UCSD-AML1 (cell line): ENCODE data around the gene C6orf89.
"Not testable (repeated sequence)": the region's sequence is repeated elsewhere in the genome, so short reads cannot be mapped to it uniquely, and the experiment has no call there.

ENCODE experiments used
- DNase-seq: peaks from one replicate; lab custom pipeline; 2025; ENCODE audit not compliant: unreplicated experiment; lab: John Stamatoyannopoulos, UW

C6orf89 gene

GRCh38 chr6:36945301-36945700, 59.5 kb downstream of the C6orf89 start:
- no peak for DNase-seq

- no peak for DNase-seq
Measured at GRCh38 chr6:36946526-36946925, 60.8 kb downstream of the C6orf89 start.

GRCh38 chr6:36947570-36948351, 62.0 kb downstream of the C6orf89 start:
- no peak for DNase-seq

- DNase-seq: not testable (repeated sequence)
Measured at GRCh38 chr6:36949076-36949475, 63.3 kb downstream of the C6orf89 start.

GRCh38 chr6:36949636-36950035, 63.9 kb downstream of the C6orf89 start:
- no peak for DNase-seq

- DNase-seq: no peak
Measured at GRCh38 chr6:36953931-36954261, 68.1 kb downstream of the C6orf89 start.

GRCh38 chr6:36954262-36954931, 68.6 kb downstream of the C6orf89 start, which contains the start of gene PI16:
Gene PI16, plus strand, starts transcription at chr6:36954738. Its CDS starts 23 bp downstream, at chr6:36954761.
- peak; percentile 56 for DNase-seq

GRCh38 chr6:36955136-36955535, 69.4 kb downstream of the C6orf89 start:
- no peak for DNase-seq

- DNase-seq: no peak
Measured at GRCh38 chr6:36955671-36956445, 70.1 kb downstream of the C6orf89 start.

- DNase-seq: no peak
Measured at GRCh38 chr6:36956446-36956820, 70.7 kb downstream of the C6orf89 start.

GRCh38 chr6:36957773-36958271, 72.1 kb downstream of the C6orf89 start:
- no peak for DNase-seq

GRCh38 chr6:36958775-36959554, 73.2 kb downstream of the C6orf89 start:
- DNase-seq: no peak

- no peak for DNase-seq
Measured at GRCh38 chr6:36959555-36960250, 74.0 kb downstream of the C6orf89 start.

GRCh38 chr6:36961441-36962435, 76.0 kb downstream of the C6orf89 start:
- DNase-seq: no peak

- peak; percentile 89 for DNase-seq
Measured at GRCh38 chr6:36962874-36963273, 77.1 kb downstream of the C6orf89 start.

- DNase-seq: no peak
Measured at GRCh38 chr6:36963451-36964290, 77.9 kb downstream of the C6orf89 start.

GRCh38 chr6:36964349-36964748, 78.6 kb downstream of the C6orf89 start:
- DNase-seq: no peak

GRCh38 chr6:36964908-36965307, 79.2 kb downstream of the C6orf89 start:
- no peak for DNase-seq
